IMR-90 (cell line): ENCODE results near the gene RFK. TPM values are rescaled to one million over a fixed set of nuclear protein-coding genes. Genes with fewer than 3 reads are reported as not detected.

Experiments
- ATAC-seq: fragments of 200-7000 bp; cut with Tn5 transposase; 2 replicates; pipeline ENCODE4 v1.9.1; 2020; ENCODE audit warnings: low read depth, mild to moderate bottlenecking, moderate library complexity
- BruUV-seq: library from RNA; stranded (reverse); fragments of 400-500 nt; replicated peaks from 2 replicates; lab custom pipeline; 2021; lab: Mats Ljungman, UMichigan
- CTCF ChIA-PET: fragments of 300-600 bp; formaldehyde crosslinking; extraction: SDS; loops from one replicate; lab custom pipeline; 2021; ENCODE audit warnings: antibody characterized with exemption; lab: Yijun Ruan, JAX
- POLR2A ChIA-PET: fragments of 300-600 bp; sonication (Branson Sonifier 250); formaldehyde crosslinking; loops from one replicate; lab custom pipeline; 2022; ENCODE audit warnings: antibody characterized with exemption; ENCODE audit not compliant: unreplicated experiment; lab: Charles Lee
- DNase-seq: peaks from one replicate; pipeline ENCODE4 v3.0.0; 2013
- H2AFZ ChIP-seq: replicated peaks from 2 replicates; pipeline ENCODE3; 2013; ENCODE audit warnings: low read length, mild to moderate bottlenecking; ENCODE audit not compliant: poor library complexity
- H2AK5ac ChIP-seq: 2 replicates; pipeline ENCODE4 v1.6.1; 2013; ENCODE audit warnings: low read depth, low read length, inconsistent platforms
- H2AK9ac ChIP-seq: replicated peaks from 2 replicates; pipeline ENCODE3; 2013; ENCODE audit warnings: mild to moderate bottlenecking, low read depth, low read length, moderate library complexity; ENCODE audit not compliant: poor library complexity
- H2BK120ac ChIP-seq: 2 replicates; pipeline ENCODE4 v1.6.1; 2013; ENCODE audit warnings: low read depth, low read length, inconsistent platforms
- H2BK15ac ChIP-seq: 3 replicates; pipeline ENCODE4 v1.6.1; 2013; ENCODE audit warnings: low read depth, low read length, inconsistent platforms
- H2BK20ac ChIP-seq: 2 replicates; pipeline ENCODE4 v1.6.1; 2013; ENCODE audit warnings: low read depth, mild to moderate bottlenecking, inconsistent platforms, low read length, moderate library complexity
- H2BK5ac ChIP-seq: 2 replicates; pipeline ENCODE4 v1.6.1; 2013; ENCODE audit warnings: mild to moderate bottlenecking, low read depth, low read length, inconsistent platforms; ENCODE audit not compliant: poor library complexity, severe bottlenecking
- H3K14ac ChIP-seq: replicated peaks from 2 replicates; pipeline ENCODE4 v1.6.1; 2013; ENCODE audit warnings: low read depth, low read length, inconsistent platforms
- H3K18ac ChIP-seq: 2 replicates; pipeline ENCODE4 v1.6.1; 2013; ENCODE audit warnings: low read depth, low read length, control low read depth
- H3K23ac ChIP-seq: 2 replicates; pipeline ENCODE4 v1.6.1; 2013; ENCODE audit warnings: low read depth, low read length, inconsistent platforms
- H3K27ac ChIP-seq: 2 replicates; pipeline ENCODE4 v1.5.1; 2013; ENCODE audit warnings: mild to moderate bottlenecking, control low read depth, low read length; ENCODE audit not compliant: insufficient read depth
- H3K27me3 ChIP-seq: 2 replicates; pipeline ENCODE4 v1.6.1; 2013; ENCODE audit warnings: low read length; ENCODE audit not compliant: control insufficient read depth, insufficient read depth
- H3K36me3 ChIP-seq: 2 replicates; pipeline ENCODE4 v1.6.1; 2013; ENCODE audit warnings: low read length, mixed read lengths; ENCODE audit not compliant: control insufficient read depth, insufficient read depth
- H3K4ac ChIP-seq: 2 replicates; pipeline ENCODE4 v1.6.1; 2013; ENCODE audit warnings: low read depth, low read length, inconsistent platforms
- H3K4me1 ChIP-seq: 2 replicates; pipeline ENCODE4 v1.6.1; 2013; ENCODE audit warnings: low read length, mixed read lengths; ENCODE audit not compliant: control insufficient read depth, insufficient read depth
- H3K4me2 ChIP-seq: 2 replicates; pipeline ENCODE4 v1.6.1; 2013; ENCODE audit warnings: low read depth, mild to moderate bottlenecking, control low read depth, low read length, moderate library complexity
- H3K4me3 ChIP-seq: 2 replicates; pipeline ENCODE4 v1.5.1; 2013; ENCODE audit warnings: low read depth, mild to moderate bottlenecking, control low read depth, low read length, moderate library complexity; ENCODE audit not compliant: insufficient read depth
- H3K56ac ChIP-seq: 2 replicates; pipeline ENCODE4 v1.6.1; 2013; ENCODE audit warnings: low read length, inconsistent platforms; ENCODE audit not compliant: insufficient read depth; ENCODE audit errors: extremely low read depth
- H3K79me1 ChIP-seq, 2 experiments: 2 replicates each; pipeline ENCODE4 v1.6.1; 2013; ENCODE audit warnings: low read length in 2 of 2, inconsistent platforms in 1 of 2, low read depth in 1 of 2
- H3K9ac ChIP-seq: 2 replicates; pipeline ENCODE4 v1.6.1; 2013; ENCODE audit warnings: low read depth, low read length, control low read depth
- H3K9me1 ChIP-seq: 2 replicates; pipeline ENCODE4 v1.6.1; 2013; ENCODE audit warnings: low read length, inconsistent platforms; ENCODE audit not compliant: insufficient read depth
- H3K9me3 ChIP-seq: 2 replicates; pipeline ENCODE4 v1.6.1; 2013; ENCODE audit warnings: low read length; ENCODE audit not compliant: control insufficient read depth, insufficient read depth
- H4K20me1 ChIP-seq: 2 replicates; pipeline ENCODE4 v1.6.1; 2013; ENCODE audit warnings: low read length, inconsistent platforms; ENCODE audit not compliant: insufficient read depth
- H4K5ac ChIP-seq: 2 replicates; pipeline ENCODE4 v1.6.1; 2013; ENCODE audit warnings: mild to moderate bottlenecking, low read depth, low read length, control low read depth
- H4K8ac ChIP-seq, 2 experiments: 2 replicates each; pipeline ENCODE4 v1.6.1; 2013; ENCODE audit warnings: low read depth in 2 of 2, low read length in 2 of 2, control low read depth in 1 of 2, inconsistent platforms in 1 of 2
- H4K91ac ChIP-seq: 2 replicates; pipeline ENCODE4 v1.6.1; 2013; ENCODE audit warnings: low read depth, low read length, inconsistent platforms; ENCODE audit not compliant: insufficient read depth
- BHLHE40 ChIP-seq: fragments of 150-350 bp; IDR thresholded peaks from 2 replicates; pipeline ENCODE4 v1.6.1; 2016; ENCODE audit warnings: mild to moderate bottlenecking, low read depth, low read length
- CEBPB ChIP-seq: IDR thresholded peaks from 2 replicates; pipeline ENCODE4 v1.6.1; 2012; ENCODE audit warnings: low read depth, low read length, improper control_type of control experiment
- CHD1 ChIP-seq: IDR thresholded peaks from 2 replicates; pipeline ENCODE4 v1.6.1; 2012; ENCODE audit warnings: low read depth, low read length, improper control_type of control experiment
- FOS ChIP-seq: fragments of 150-350 bp; IDR thresholded peaks from 2 replicates; pipeline ENCODE4 v1.6.1; 2016; ENCODE audit warnings: low read depth, low read length
- MAFK ChIP-seq: IDR thresholded peaks from 2 replicates; pipeline ENCODE4 v1.6.1; 2012; ENCODE audit warnings: low read depth, low read length, improper control_type of control experiment
- MAZ ChIP-seq: IDR thresholded peaks from 2 replicates; pipeline ENCODE4 v1.6.1; 2012; ENCODE audit warnings: low read depth, mild to moderate bottlenecking, low read length, improper control_type of control experiment, moderate library complexity, borderline replicate concordance
- MXI1 ChIP-seq: IDR thresholded peaks from 2 replicates; pipeline ENCODE4 v1.6.1; 2012; ENCODE audit warnings: low read depth, mild to moderate bottlenecking, low read length, moderate library complexity, borderline replicate concordance
- NFE2L2 ChIP-seq: fragments of 150-350 bp; IDR thresholded peaks from 2 replicates; pipeline ENCODE4 v1.6.1; 2016; ENCODE audit warnings: low read depth, mild to moderate bottlenecking, low read length
- POLR2A ChIP-seq: IDR thresholded peaks from 2 replicates; pipeline ENCODE4 v1.6.1; 2012; ENCODE audit warnings: mild to moderate bottlenecking, low read depth, low read length
- RAD21 ChIP-seq: IDR thresholded peaks from 2 replicates; pipeline ENCODE4 v1.6.1; 2012; ENCODE audit warnings: low read length, improper control_type of control experiment
- RCOR1 ChIP-seq: IDR thresholded peaks from 2 replicates; pipeline ENCODE4 v1.6.1; 2012; ENCODE audit warnings: mild to moderate bottlenecking, low read length, improper control_type of control experiment; ENCODE audit not compliant: insufficient replicate concordance
- RFX5 ChIP-seq: IDR thresholded peaks from 2 replicates; pipeline ENCODE4 v1.8.0; 2012; ENCODE audit warnings: low read depth, mild to moderate bottlenecking, low read length, moderate library complexity
- SMC3 ChIP-seq: fragments of 150-350 bp; IDR thresholded peaks from 2 replicates; pipeline ENCODE4 v1.6.1; 2016; ENCODE audit warnings: low read depth, mild to moderate bottlenecking, antibody characterized with exemption, low read length, moderate library complexity
- WGBS, 2 experiments: methylation state at CpG; one replicate each; pipeline versions ENCODE4 v1.1.5 to v1.1.7; 2013; ENCODE audit warnings: missing lambda C conversion rate in 2 of 2; ENCODE audit not compliant: insufficient read length in 1 of 2; ENCODE audit errors: extremely low coverage in 2 of 2; 5-methylcytosine and 5-hydroxymethylcytosine counted together
- dilution Hi-C: fragments of 300-500 bp; cut with HindIII; formaldehyde crosslinking; loops from one replicate; pipeline ENCODE4 v1.14.3; 2018; ENCODE audit warnings: low sequenced_read_pairs; ENCODE audit not compliant: unreplicated experiment
- in situ Hi-C: fragments of 300-500 bp; cut with MboI; formaldehyde crosslinking; loops from 3 replicates; pipeline ENCODE4 v1.14.3; 2019; ENCODE audit warnings: low sequenced_read_pairs, inconsistent platforms, mixed read lengths
- intact Hi-C: fragments of 100-400 bp; cut with micrococcal nuclease; formaldehyde crosslinking; loops from 2 replicates; pipeline ENCODE4 v1.10.0; 2022
- polyA plus RNA-seq, 3 experiments: library from polyadenylated mRNA; depleted of rRNA; stranded (reverse); fragments of >200 nt; gene quantifications; 2 replicates each; pipeline ENCODE4 v1.2.3, GENCODE V29; 2012; ENCODE audit warnings: low replicate concordance in 1 of 3
- total RNA-seq: library from RNA; depleted of rRNA; stranded (reverse); fragments of >200 nt; gene quantifications from 2 replicates; pipeline ENCODE4 v1.2.3, GENCODE V29; 2012
- TF ChIP-seq, protein P1 (sequence below): fragments of 150-350 bp; IDR thresholded peaks from 2 replicates; pipeline ENCODE4 v1.6.1; 2016; ENCODE audit warnings: low read depth, mild to moderate bottlenecking, low read length, moderate library complexity, borderline replicate concordance
- TF ChIP-seq, protein P2 (sequence below): fragments of 150-350 bp; IDR thresholded peaks from 2 replicates; pipeline ENCODE4 v1.6.1; 2017; ENCODE audit warnings: mild to moderate bottlenecking, antibody characterized with exemption, low read length, low read depth
- TF ChIP-seq, protein P3 (sequence below): conservative IDR thresholded peaks from 2 replicates; pipeline ENCODE4 v1.5.1; 2012; ENCODE audit warnings: mild to moderate bottlenecking, low read depth, low read length, improper control_type of control experiment

Gene RFK
- total and polyA plus RNA-seq, 2 of the 4 experiments (the other 2 are of a cell fraction), result 10.3 to 13.8 TPM

DNA sequence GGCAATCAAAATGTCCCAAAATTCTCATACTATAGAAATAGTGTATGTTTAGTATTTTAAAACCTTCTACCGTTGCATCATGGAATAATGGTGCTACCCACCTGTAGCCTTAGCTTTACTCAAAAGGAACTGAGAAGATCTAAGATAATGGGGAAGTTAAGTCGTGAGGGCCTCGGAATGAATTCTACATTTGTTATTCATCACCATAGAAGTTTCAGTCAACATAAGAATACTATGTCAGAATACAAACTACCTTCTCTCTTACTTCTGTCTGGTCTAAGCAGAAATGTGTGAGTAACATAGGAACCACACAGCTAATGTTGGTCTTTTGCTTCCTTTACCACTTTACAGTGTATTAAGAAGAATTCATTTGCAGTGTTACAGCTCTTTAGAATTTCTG, 43.2 kb downstream of the RFK start:
- no peak overlapping the region for H4K8ac ChIP-seq
- no TSS peak for BruUV-seq
- no peak overlapping the region for H3K14ac ChIP-seq
- WGBS, 2 experiments, result no CpG with 5 or more reads among the region's 3 CpGs
- intact Hi-C loops (no loop called here), dilution Hi-C loops (no loop called here), in situ Hi-C loops (no loop called here)
- H3K4me3 ChIP-seq, result no peak overlapping the region
- no peak overlapping the region for H2AFZ ChIP-seq
- peaks cover 10% of the 10 kb centered on the region for H3K27me3 ChIP-seq
- H2AK9ac ChIP-seq, result no peak overlapping the region
- H3K79me1 ChIP-seq, result no peaks in the 10 kb centered on the region
- H3K23ac ChIP-seq, result no peak overlapping the region
- no peaks in the 10 kb centered on the region for H3K4me1 ChIP-seq
- H3K9ac ChIP-seq, result no peak overlapping the region
- no peak overlapping the region for H2AK5ac ChIP-seq
- ChIA-PET CTCF (no interaction called here), POLR2A (no interaction called here)
- H3K27ac ChIP-seq, result no peak overlapping the region
- H2BK120ac ChIP-seq, result no peak overlapping the region
- H4K20me1 ChIP-seq, result no peaks in the 10 kb centered on the region
- H3K4ac ChIP-seq, result no peak overlapping the region
- H3K56ac ChIP-seq, result no peak overlapping the region
- H3K4me2 ChIP-seq, result no peak overlapping the region
- DNase-seq, result no peak
- H3K9me3 ChIP-seq, result no peaks in the 10 kb centered on the region; the same call in 1 of the 2 replicates
- no peak overlapping the region for H2BK5ac ChIP-seq
- H3K18ac ChIP-seq, result no peak overlapping the region
- no peaks in the 10 kb centered on the region for H3K36me3 ChIP-seq
- no peak overlapping the region for H2BK15ac ChIP-seq
- no peak for ATAC-seq
- TF ChIP-seq POLR2A (no peak), MAFK (no peak), NFE2L2 (no peak), CHD1 (no peak), BHLHE40 (no peak), SMC3 (no peak), RCOR1 (no peak), CEBPB (no peak), RFX5 (no peak), MAZ (no peak), MXI1 (no peak), RAD21 (no peak), FOS (no peak)
- TF ChIP-seq, protein P1, sequence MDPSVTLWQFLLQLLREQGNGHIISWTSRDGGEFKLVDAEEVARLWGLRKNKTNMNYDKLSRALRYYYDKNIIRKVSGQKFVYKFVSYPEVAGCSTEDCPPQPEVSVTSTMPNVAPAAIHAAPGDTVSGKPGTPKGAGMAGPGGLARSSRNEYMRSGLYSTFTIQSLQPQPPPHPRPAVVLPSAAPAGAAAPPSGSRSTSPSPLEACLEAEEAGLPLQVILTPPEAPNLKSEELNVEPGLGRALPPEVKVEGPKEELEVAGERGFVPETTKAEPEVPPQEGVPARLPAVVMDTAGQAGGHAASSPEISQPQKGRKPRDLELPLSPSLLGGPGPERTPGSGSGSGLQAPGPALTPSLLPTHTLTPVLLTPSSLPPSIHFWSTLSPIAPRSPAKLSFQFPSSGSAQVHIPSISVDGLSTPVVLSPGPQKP, result no peak
- TF ChIP-seq, protein P2, sequence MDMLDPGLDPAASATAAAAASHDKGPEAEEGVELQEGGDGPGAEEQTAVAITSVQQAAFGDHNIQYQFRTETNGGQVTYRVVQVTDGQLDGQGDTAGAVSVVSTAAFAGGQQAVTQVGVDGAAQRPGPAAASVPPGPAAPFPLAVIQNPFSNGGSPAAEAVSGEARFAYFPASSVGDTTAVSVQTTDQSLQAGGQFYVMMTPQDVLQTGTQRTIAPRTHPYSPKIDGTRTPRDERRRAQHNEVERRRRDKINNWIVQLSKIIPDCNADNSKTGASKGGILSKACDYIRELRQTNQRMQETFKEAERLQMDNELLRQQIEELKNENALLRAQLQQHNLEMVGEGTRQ, result no peak
- TF ChIP-seq, protein P3, sequence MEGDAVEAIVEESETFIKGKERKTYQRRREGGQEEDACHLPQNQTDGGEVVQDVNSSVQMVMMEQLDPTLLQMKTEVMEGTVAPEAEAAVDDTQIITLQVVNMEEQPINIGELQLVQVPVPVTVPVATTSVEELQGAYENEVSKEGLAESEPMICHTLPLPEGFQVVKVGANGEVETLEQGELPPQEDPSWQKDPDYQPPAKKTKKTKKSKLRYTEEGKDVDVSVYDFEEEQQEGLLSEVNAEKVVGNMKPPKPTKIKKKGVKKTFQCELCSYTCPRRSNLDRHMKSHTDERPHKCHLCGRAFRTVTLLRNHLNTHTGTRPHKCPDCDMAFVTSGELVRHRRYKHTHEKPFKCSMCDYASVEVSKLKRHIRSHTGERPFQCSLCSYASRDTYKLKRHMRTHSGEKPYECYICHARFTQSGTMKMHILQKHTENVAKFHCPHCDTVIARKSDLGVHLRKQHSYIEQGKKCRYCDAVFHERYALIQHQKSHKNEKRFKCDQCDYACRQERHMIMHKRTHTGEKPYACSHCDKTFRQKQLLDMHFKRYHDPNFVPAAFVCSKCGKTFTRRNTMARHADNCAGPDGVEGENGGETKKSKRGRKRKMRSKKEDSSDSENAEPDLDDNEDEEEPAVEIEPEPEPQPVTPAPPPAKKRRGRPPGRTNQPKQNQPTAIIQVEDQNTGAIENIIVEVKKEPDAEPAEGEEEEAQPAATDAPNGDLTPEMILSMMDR, result no peak
- no peak overlapping the region for H4K91ac ChIP-seq
- H2BK20ac ChIP-seq, result no peak overlapping the region
- no peak overlapping the region for H4K5ac ChIP-seq
- peaks cover 2% of the 10 kb centered on the region; the same call in 1 of the 2 replicates for H3K9me1 ChIP-seq
